Measurements from ENCODE around the gene IFT20. TPM values are rescaled to one million over a fixed set of nuclear protein-coding genes. Genes with fewer than 3 reads are reported as not detected.

Gene IFT20
- total and polyA plus RNA-seq, 9 of the 15 experiments (the other 6 are each of a cell fraction or from before 2014, with no cell fraction given): 11.2 to 38.6 (median 20.1) TPM

- TF ChIP-seq ELF1 (tag; IDR thresholded peaks at IDR 0.05) (peak; percentile 86), NR2C1 (IDR thresholded peaks at IDR 0.05) (peak; percentile 100), NR2C1 (tag; IDR thresholded peaks at IDR 0.05) (peak; percentile 100), SP1 (CRISPR knock-in tag; IDR thresholded peaks at IDR 0.05) (peak; percentile 64), ARID1B (IDR thresholded peaks at IDR 0.05) (0 out of 2 replicates have a peak, but pooled peaks have one; percentile 4), KDM4B (IDR thresholded peaks at IDR 0.05; ENCODE audit: borderline replicate concordance in 2 of 2, low read depth in 1 of 2) (peak in 1 of 2 experiments; percentile 85; a peak in 2 of 4 replicates), FOXK2 (conservative IDR thresholded peaks at IDR 0.05 in 1 of 2, IDR thresholded peaks at IDR 0.05 in 1 of 2; ENCODE audit: low read depth in 2 of 2) (peak; percentile 99 to 100), CSDE1 (IDR thresholded peaks at IDR 0.05) (peak in 1 of 2 experiments; percentile 48; a peak in 1 of 4 replicates), ZNF408 (CRISPR knock-in tag; IDR thresholded peaks at IDR 0.05; ENCODE audit: low read depth) (peak; percentile 68; the same call in 1 of the 2 replicates), NBN (IDR thresholded peaks at IDR 0.05; ENCODE audit: low read depth) (peak; percentile 98), ATF1 (CRISPR knock-in tag; IDR thresholded peaks at IDR 0.05) (peak; percentile 82), ATF1 (tag; IDR thresholded peaks at IDR 0.05) (peak; percentile 99), ATF7 (IDR thresholded peaks at IDR 0.05) (peak; percentile 100), RBBP5 (IDR thresholded peaks at IDR 0.05; ENCODE audit: borderline replicate concordance, insufficient read depth, low read length, poor library complexity, severe bottlenecking) (peak; percentile 81), SMAD4 (CRISPR knock-in tag; conservative IDR thresholded peaks at IDR 0.05) (peak; percentile 48; the same call in 1 of the 2 replicates), MTA3 (IDR thresholded peaks at IDR 0.05; ENCODE audit: borderline replicate concordance) (0 out of 2 replicates have a peak, but pooled peaks have one; percentile 50), FOS (IDR thresholded peaks at IDR 0.05; ENCODE audit: extremely low read depth, insufficient read length) (no peak), RBFOX2 (IDR thresholded peaks at IDR 0.05; ENCODE audit: low read depth, low read length) (peak; percentile 85), PRMT5 (CRISPR knock-in tag; IDR thresholded peaks at IDR 0.05) (0 out of 2 replicates have a peak, but pooled peaks have one; percentile 19), MAZ (CRISPR knock-in tag; conservative IDR thresholded peaks at IDR 0.05 in 1 of 2, IDR thresholded peaks at IDR 0.05 in 1 of 2) (peak; percentile 82 to 88), CXXC5 (CRISPR knock-in tag; IDR thresholded peaks at IDR 0.05) (peak; percentile 74), MBD2 (IDR thresholded peaks at IDR 0.05; ENCODE audit: borderline replicate concordance, low read depth) (peak; percentile 91), MTA2 (IDR thresholded peaks at IDR 0.05; ENCODE audit: low read depth) (peak; percentile 79), ARID3B (CRISPR knock-in tag; IDR thresholded peaks at IDR 0.05; ENCODE audit: borderline replicate concordance) (no peak), RB1 (IDR thresholded peaks at IDR 0.05; ENCODE audit: low read depth) (peak; percentile 32)
- TF ChIP-seq, protein P1, sequence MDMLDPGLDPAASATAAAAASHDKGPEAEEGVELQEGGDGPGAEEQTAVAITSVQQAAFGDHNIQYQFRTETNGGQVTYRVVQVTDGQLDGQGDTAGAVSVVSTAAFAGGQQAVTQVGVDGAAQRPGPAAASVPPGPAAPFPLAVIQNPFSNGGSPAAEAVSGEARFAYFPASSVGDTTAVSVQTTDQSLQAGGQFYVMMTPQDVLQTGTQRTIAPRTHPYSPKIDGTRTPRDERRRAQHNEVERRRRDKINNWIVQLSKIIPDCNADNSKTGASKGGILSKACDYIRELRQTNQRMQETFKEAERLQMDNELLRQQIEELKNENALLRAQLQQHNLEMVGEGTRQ (CRISPR knock-in tag; IDR thresholded peaks at IDR 0.05): no peak
- TF ChIP-seq, protein P2, sequence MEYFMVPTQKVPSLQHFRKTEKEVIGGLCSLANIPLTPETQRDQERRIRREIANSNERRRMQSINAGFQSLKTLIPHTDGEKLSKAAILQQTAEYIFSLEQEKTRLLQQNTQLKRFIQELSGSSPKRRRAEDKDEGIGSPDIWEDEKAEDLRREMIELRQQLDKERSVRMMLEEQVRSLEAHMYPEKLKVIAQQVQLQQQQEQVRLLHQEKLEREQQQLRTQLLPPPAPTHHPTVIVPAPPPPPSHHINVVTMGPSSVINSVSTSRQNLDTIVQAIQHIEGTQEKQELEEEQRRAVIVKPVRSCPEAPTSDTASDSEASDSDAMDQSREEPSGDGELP (CRISPR knock-in tag; IDR thresholded peaks at IDR 0.05; ENCODE audit: borderline replicate concordance): peak; percentile 89; the same call in 1 of the 2 replicates
Observed at GRCh38 chr17:28335201-28335958, at the start of gene IFT20, which contains the start of gene TNFAIP1 (continued).

All from K562 (cell line).